ENCODE measurements around the gene OR10G6. TPM values are rescaled to one million over a fixed set of nuclear protein-coding genes. Genes with fewer than 3 reads are reported as not detected.

The OR10G6 gene
- total RNA-seq, 1 experiment from 2014 or later, result not detected

DNA sequence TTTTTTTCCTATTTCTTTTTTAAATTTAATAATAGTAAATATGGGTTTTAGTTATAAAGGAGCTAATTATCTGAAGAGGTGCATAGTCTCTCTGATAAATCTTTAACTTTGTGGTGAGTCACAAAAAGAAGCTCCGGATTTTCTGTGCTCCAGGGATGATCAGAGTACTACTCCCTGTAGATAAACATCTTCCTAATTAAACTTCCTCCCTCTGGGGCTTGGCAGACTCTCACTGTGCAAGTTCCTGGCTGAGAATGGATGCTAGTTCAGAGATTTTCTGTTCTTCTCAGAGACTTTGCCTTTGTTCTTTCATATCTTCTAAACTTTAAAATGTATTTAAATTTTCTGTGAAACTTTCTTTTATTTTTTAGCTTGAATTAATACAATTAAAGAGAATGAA is 46.3 kb upstream of the OR10G6 start, which contains the start of gene OR10G7:
Gene OR10G7, minus strand, starts transcription at position 72 of the 400 bp plus-strand sequence. CDS start 2,324 bp downstream, outside the sequence.
- no peaks in the 10 kb centered on the region; a peak in 1 of 5 replicates for H3K9me3 Mint-ChIP-seq
- no peaks in the 10 kb centered on the region for H3K4me1 ChIP-seq (ENCODE audit: insufficient read depth, low read length)
- TF ChIP-seq, protein P1, sequence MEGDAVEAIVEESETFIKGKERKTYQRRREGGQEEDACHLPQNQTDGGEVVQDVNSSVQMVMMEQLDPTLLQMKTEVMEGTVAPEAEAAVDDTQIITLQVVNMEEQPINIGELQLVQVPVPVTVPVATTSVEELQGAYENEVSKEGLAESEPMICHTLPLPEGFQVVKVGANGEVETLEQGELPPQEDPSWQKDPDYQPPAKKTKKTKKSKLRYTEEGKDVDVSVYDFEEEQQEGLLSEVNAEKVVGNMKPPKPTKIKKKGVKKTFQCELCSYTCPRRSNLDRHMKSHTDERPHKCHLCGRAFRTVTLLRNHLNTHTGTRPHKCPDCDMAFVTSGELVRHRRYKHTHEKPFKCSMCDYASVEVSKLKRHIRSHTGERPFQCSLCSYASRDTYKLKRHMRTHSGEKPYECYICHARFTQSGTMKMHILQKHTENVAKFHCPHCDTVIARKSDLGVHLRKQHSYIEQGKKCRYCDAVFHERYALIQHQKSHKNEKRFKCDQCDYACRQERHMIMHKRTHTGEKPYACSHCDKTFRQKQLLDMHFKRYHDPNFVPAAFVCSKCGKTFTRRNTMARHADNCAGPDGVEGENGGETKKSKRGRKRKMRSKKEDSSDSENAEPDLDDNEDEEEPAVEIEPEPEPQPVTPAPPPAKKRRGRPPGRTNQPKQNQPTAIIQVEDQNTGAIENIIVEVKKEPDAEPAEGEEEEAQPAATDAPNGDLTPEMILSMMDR (conservative IDR thresholded peaks at IDR 0.05), result no peak
- no peak within 1 kb of the TSS for H2AK5ac ChIP-seq (ENCODE audit: insufficient read length, low read length)
- peaks cover 1% of the 10 kb centered on the region; the same call in 1 of the 2 replicates for H3K27me3 Mint-ChIP-seq (ENCODE audit: low read depth)
- no peak within 1 kb of the TSS for H3K9ac ChIP-seq (ENCODE audit: extremely low read depth, insufficient read length, low read length)
- no peak within 1 kb of the TSS for H4K91ac ChIP-seq (ENCODE audit: insufficient read length, low read depth, low read length)
- no peak within 1 kb of the TSS for H4K8ac ChIP-seq (replicated peaks; ENCODE audit: insufficient read length, low read depth, low read length)
- H3K23ac ChIP-seq (ENCODE audit: insufficient read length, low read depth, low read length), result no peak within 1 kb of the TSS
- no peak within 1 kb of the TSS for H2BK15ac ChIP-seq (ENCODE audit: low read depth, low read length)
- no peaks in the 10 kb centered on the region for H3K9me3 ChIP-seq (ENCODE audit: control insufficient read depth, low read depth, low read length)
- no peak within 1 kb of the TSS for H3K14ac ChIP-seq (ENCODE audit: insufficient read depth, low read length)
- H2BK5ac ChIP-seq (ENCODE audit: insufficient read length, low read length), result no peak within 1 kb of the TSS
- H3K4me3 Mint-ChIP-seq, result 0 out of 5 replicates have a peak within 1 kb of the TSS, but pooled peaks of 1 of the 2 experiments have one; percentile 31
- H3K4ac ChIP-seq (ENCODE audit: low read depth, low read length), result no peak within 1 kb of the TSS
- H2AFZ ChIP-seq (ENCODE audit: low read length), result no peak within 1 kb of the TSS
- no peak within 1 kb of the TSS for H2BK12ac ChIP-seq (ENCODE audit: insufficient read length, low read depth, low read length)
- no peak within 1 kb of the TSS for H3K18ac ChIP-seq (ENCODE audit: insufficient read length, low read depth, low read length)
- H3K27ac ChIP-seq (ENCODE audit: insufficient read length, low read depth, low read length), result no peak within 1 kb of the TSS
- H3K23me2 ChIP-seq (ENCODE audit: insufficient read length, low read depth, low read length, poor library complexity, severe bottlenecking), result no peaks in the 10 kb centered on the region
- peak within 1 kb of the TSS in 2 of 3 experiments; percentile 67 to 79; a peak in 2 of 7 replicates for H3K27ac Mint-ChIP-seq
- no peak within 1 kb of the TSS for H3K56ac ChIP-seq (ENCODE audit: insufficient read length, low read depth, low read length)
- no peak for DNase-seq
- WGBS (ENCODE audit: extremely low coverage, insufficient read length, low lambda C conversion rate), result no CpG with 5 or more reads among the region's 1 CpG
- peaks cover 0 to 8% of the 10 kb centered on the region in 2 experiments; a peak in 2 of 4 replicates for H3K4me1 Mint-ChIP-seq
- H3K79me1 ChIP-seq (ENCODE audit: insufficient read depth, low read depth, low read length, poor library complexity, severe bottlenecking), result no peaks in the 10 kb centered on the region
- no peak within 1 kb of the TSS for H3K4me2 ChIP-seq (ENCODE audit: insufficient read depth, insufficient read length, low read length)
- no peak within 1 kb of the TSS for H4K5ac ChIP-seq (ENCODE audit: insufficient read length, low read depth, low read length)
- no peak within 1 kb of the TSS for H2BK20ac ChIP-seq (ENCODE audit: low read depth, low read length, poor library complexity, severe bottlenecking)
- H3T11ph ChIP-seq (ENCODE audit: low read length), result no peak within 1 kb of the TSS
- no peaks in the 10 kb centered on the region for H3K79me2 ChIP-seq (ENCODE audit: insufficient read depth, low read length)
- H2BK120ac ChIP-seq (ENCODE audit: low read depth, low read length, poor library complexity, severe bottlenecking), result no peak within 1 kb of the TSS
- no peaks in the 10 kb centered on the region for H3K36me3 Mint-ChIP-seq (ENCODE audit: insufficient read depth in 1 of 3, low read depth in 3 of 3)
- H4K20me1 ChIP-seq (ENCODE audit: control insufficient read depth, insufficient read depth, insufficient read length), result no peaks in the 10 kb centered on the region
- no peaks in the 10 kb centered on the region for H3K27me3 ChIP-seq (ENCODE audit: insufficient read depth, low read length)
